ENCODE data around the gene FTSJ3. TPM values are rescaled to one million over a fixed set of nuclear protein-coding genes. Genes with fewer than 3 reads are reported as not detected.

FTSJ3 gene
- total RNA-seq, 1 donor from 2014 or later, result 37.4 TPM

DNA sequence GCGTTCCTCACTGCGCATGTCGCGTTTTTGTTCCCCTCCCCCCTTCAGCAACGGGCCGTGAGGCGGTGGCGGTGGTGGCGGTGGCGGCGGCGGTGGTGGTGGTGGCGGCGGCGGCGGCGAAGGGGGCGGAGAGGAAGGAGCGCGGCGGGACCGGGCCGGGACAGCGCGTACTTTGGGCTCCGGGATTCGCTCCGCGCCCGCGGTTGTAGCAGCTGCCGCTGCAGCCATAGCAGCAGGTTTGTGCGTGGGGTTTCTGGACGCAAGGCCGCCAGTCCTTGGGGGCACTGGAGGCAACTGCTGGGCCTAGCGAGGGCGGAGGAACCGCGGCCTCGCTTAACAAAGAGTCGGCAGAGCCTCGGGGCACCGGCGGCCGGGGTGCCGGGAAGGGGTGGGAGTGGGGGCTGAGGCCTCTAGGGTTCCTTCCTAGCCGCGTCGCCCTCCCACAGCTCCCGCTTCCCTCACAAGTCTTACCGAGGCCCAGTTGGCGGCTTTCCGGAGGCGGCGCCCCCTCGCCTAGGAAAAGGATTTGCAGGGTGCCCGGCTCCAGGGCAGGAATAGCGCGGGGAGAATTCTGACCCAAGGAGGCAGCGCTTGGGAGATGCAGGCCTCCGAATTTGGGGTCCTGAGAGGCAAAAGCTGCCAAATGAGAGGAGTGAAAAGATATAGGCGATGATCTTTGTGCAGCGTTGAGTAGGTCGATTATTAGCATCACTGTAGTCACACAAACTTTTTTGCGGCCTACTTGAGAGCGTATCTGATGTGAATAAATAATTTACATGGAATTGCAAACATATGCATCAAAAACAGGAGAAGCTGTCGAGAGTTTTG lies 53.1 kb downstream of the FTSJ3 start, which contains the start of gene DDX42:
Gene DDX42 (plus strand): TSS at position 30 of the 828 bp plus-strand sequence. CDS start 12,880 bp downstream, outside the sequence.
- peaks cover 65% of the 10 kb centered on the region for H3K4me1 ChIP-seq
- TF ChIP-seq, protein P1, sequence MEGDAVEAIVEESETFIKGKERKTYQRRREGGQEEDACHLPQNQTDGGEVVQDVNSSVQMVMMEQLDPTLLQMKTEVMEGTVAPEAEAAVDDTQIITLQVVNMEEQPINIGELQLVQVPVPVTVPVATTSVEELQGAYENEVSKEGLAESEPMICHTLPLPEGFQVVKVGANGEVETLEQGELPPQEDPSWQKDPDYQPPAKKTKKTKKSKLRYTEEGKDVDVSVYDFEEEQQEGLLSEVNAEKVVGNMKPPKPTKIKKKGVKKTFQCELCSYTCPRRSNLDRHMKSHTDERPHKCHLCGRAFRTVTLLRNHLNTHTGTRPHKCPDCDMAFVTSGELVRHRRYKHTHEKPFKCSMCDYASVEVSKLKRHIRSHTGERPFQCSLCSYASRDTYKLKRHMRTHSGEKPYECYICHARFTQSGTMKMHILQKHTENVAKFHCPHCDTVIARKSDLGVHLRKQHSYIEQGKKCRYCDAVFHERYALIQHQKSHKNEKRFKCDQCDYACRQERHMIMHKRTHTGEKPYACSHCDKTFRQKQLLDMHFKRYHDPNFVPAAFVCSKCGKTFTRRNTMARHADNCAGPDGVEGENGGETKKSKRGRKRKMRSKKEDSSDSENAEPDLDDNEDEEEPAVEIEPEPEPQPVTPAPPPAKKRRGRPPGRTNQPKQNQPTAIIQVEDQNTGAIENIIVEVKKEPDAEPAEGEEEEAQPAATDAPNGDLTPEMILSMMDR (IDR thresholded peaks at IDR 0.05), result peak; percentile 13
- intact Hi-C loops (cut with DNase I), result no loop called here
- no peaks in the 10 kb centered on the region for H3K9me3 ChIP-seq
- ATAC-seq, result peak; percentile 30 to 31
- peak within 1 kb of the TSS; percentile 87 for H3K4me3 ChIP-seq
- H3K27me3 ChIP-seq (ENCODE audit: low read depth), result no peaks in the 10 kb centered on the region
- peak; percentile 91 for DNase-seq
- peak within 1 kb of the TSS; percentile 96 for H3K27ac ChIP-seq
- peaks cover 29% of the 10 kb centered on the region for H3K36me3 ChIP-seq

DNA sequence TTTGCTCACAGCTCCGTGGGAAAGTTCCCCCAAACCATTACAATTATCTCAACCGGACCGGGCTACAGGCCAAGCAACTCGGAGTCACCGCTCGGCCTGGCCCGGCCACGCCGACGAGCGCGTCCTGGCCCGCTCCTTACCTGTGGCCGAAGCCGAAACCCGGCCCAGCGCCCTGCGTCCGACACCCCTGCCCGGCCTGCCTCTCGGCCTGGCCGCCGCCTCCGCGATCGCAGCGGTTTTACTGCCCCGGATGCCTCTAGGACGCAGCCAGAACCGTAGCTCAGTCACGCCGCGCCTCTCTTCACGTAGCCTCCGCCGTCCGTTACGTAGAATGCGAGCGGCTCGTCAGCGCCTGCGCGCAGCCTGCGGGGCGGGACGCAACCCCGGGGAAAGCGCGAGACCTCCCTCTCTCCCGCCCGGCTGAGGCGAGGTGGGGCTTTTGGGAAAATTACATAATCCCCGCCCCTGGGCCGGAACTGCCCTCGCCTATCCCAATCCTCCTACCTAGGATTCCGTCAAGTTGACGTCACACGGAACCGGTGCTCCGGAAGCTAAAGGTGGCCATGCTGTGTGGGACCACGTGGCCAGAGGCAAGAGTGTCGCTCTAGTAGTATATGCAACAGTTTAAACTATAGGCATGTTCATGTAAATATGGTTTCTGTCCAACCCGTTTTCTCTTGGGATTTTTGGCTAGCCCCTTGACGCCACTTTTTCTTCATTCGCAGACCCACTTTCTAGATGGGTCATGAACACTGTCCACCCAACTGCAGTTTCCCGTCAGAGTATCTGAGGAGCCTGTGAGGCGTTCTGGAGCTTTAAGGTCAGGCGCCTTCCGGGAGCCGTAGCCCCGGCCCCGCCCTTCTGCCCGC lies 54.0 kb downstream of the FTSJ3 start, which contains the start of gene CCDC47:
Gene CCDC47 (minus strand): TSS at position 326 of the 869 bp plus-strand sequence. CDS start 7,422 bp downstream, outside the sequence.
- Histone ChIP-seq H3K36me3 (peaks cover 29% of the 10 kb centered on the region), H3K27ac (peak within 1 kb of the TSS; percentile 96), H3K9me3 (no peaks in the 10 kb centered on the region), H3K4me3 (peak within 1 kb of the TSS; percentile 87), H3K27me3 (ENCODE audit: low read depth) (no peaks in the 10 kb centered on the region), H3K4me1 (peaks cover 65% of the 10 kb centered on the region)
- peak; percentile 99 for DNase-seq
- peak; percentile 94 to 96 for ATAC-seq
- TF ChIP-seq, protein P1 (IDR thresholded peaks at IDR 0.05), result no peak
- intact Hi-C loops (cut with DNase I), result no loop called here

DNA sequence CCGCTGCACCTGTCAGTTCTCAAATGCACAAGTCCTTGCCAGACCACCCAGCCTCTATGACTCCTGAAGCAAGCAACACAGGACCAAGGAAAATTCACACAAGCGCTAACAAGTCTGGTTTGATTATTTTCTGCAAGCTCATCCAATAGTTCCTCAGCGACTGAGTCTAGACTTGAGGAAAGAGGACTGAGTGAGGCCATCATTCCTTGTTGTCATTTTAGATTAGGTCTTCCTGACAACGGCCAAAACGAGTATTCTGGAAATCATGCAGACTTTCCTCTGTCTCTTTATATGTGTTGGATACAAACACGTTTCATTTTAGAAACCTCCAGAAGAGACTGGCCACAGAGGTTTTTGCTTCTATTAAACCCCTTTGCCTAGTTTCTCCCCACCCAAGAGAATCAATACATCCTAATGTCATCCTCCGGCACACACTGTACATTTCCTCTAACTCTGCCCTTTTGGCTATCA lies 54.6 kb downstream of the FTSJ3 start:
- Histone ChIP-seq H3K36me3 (peaks cover 23% of the 10 kb centered on the region), H3K27ac (peak overlapping the region; percentile 96), H3K4me3 (peak overlapping the region; percentile 87), H3K9me3 (no peaks in the 10 kb centered on the region), H3K4me1 (peaks cover 59% of the 10 kb centered on the region), H3K27me3 (ENCODE audit: low read depth) (no peaks in the 10 kb centered on the region)
- intact Hi-C loops (cut with DNase I), result no loop called here
- DNase-seq (no peak), ATAC-seq (no peak)
- TF ChIP-seq, protein P1 (IDR thresholded peaks at IDR 0.05), result no peak

Other genes with a start within 250 kb of the FTSJ3 start
- gene TACO1, start 226.8 kb downstream of the FTSJ3 start, total RNA-seq, result 13.6 TPM
- gene MAP3K3, start 205.2 kb downstream of the FTSJ3 start, total RNA-seq, result 58.5 TPM
- gene LIMD2, start 127.5 kb downstream of the FTSJ3 start, total RNA-seq, result 25.9 TPM
- 32.8 TPM for gene STRADA, start 85.9 kb downstream of the FTSJ3 start, total RNA-seq
- gene CCDC47, start 54.1 kb downstream of the FTSJ3 start, total RNA-seq, result 80.2 TPM
- gene DDX42, start 53.5 kb downstream of the FTSJ3 start, total RNA-seq, result 101 TPM
- 98.6 TPM for gene PSMC5, start 232 bp downstream of the FTSJ3 start, total RNA-seq
- 80.9 TPM for gene SMARCD2, start 15.0 kb upstream of the FTSJ3 start, total RNA-seq
- not detected for gene CSH2, start 46.0 kb upstream of the FTSJ3 start, total RNA-seq
- gene GH2, start 54.3 kb upstream of the FTSJ3 start, total RNA-seq, result not detected
- not detected for gene CSH1, start 68.9 kb upstream of the FTSJ3 start, total RNA-seq
- not detected for gene CSHL1, start 83.6 kb upstream of the FTSJ3 start, total RNA-seq
- not detected for gene GH1, start 91.2 kb upstream of the FTSJ3 start, total RNA-seq
- gene CD79B, start 104.7 kb upstream of the FTSJ3 start, total RNA-seq, result 4.7 TPM
- gene SCN4A, start 145.3 kb upstream of the FTSJ3 start, total RNA-seq, result 0.18 TPM
- gene PRR29, start 170.7 kb upstream of the FTSJ3 start, total RNA-seq, result 11.3 TPM
- 69.2 TPM for gene ICAM2, start 193.0 kb upstream of the FTSJ3 start, total RNA-seq